H1 (cell line): ENCODE data around the gene TDG. TPM values are rescaled to one million over a fixed set of nuclear protein-coding genes. Genes with fewer than 3 reads are reported as not detected.

Source experiments
- CTCF ChIA-PET: fragments of 300-600 bp; sonication (Branson Sonifier 250); formaldehyde crosslinking; loops from one replicate; lab custom pipeline; 2021; ENCODE audit not compliant: partially characterized antibody; lab: Charles Lee
- POLR2A ChIA-PET: fragments of 300-600 bp; sonication (Branson Sonifier 250); formaldehyde crosslinking; loops from one replicate; lab custom pipeline; 2021; ENCODE audit warnings: inconsistent platforms; ENCODE audit not compliant: partially characterized antibody; lab: Charles Lee
- DNase-seq, 2 experiments: peaks; one replicate each; pipeline versions ENCODE4 v3.0.0 to v3.0.0-alpha.2; 2010 to 2022; ENCODE audit warnings: low spot score in 2 of 2, low read depth in 1 of 2, mixed read lengths in 1 of 2
- FAIRE-seq: peaks from 2 replicates; lab custom pipeline; 2011; peaks lifted over from hg19 to GRCh38; lab: Jason Lieb, UNC
- H2AFZ ChIP-seq: 2 replicates; pipeline ENCODE4 v1.8.1; 2012; ENCODE audit warnings: low read length, inconsistent platforms
- H2AK5ac ChIP-seq: 2 replicates; pipeline ENCODE4 v1.6.1; 2013; ENCODE audit warnings: low read depth, low read length
- H2BK120ac ChIP-seq: replicated peaks from 2 replicates; pipeline ENCODE3; 2013; ENCODE audit warnings: low read depth, low read length, inconsistent platforms
- H2BK12ac ChIP-seq: 2 replicates; pipeline ENCODE4 v1.6.1; 2013; ENCODE audit warnings: low read depth, low read length
- H2BK15ac ChIP-seq: 2 replicates; pipeline ENCODE4 v1.6.1; 2013; ENCODE audit warnings: low read length
- H2BK20ac ChIP-seq: 2 replicates; pipeline ENCODE4 v1.6.1; 2013; ENCODE audit warnings: low read length
- H2BK5ac ChIP-seq: 2 replicates; pipeline ENCODE4 v1.6.1; 2013; ENCODE audit warnings: low read depth, low read length
- H3K14ac ChIP-seq: 2 replicates; pipeline ENCODE4 v1.6.1; 2013; ENCODE audit warnings: inconsistent platforms; ENCODE audit not compliant: insufficient read length
- H3K18ac ChIP-seq: 2 replicates; pipeline ENCODE4 v1.6.1; 2013; ENCODE audit warnings: low read length; ENCODE audit errors: extremely low read depth
- H3K23ac ChIP-seq: 2 replicates; pipeline ENCODE4 v1.6.1; 2013; ENCODE audit warnings: inconsistent platforms; ENCODE audit not compliant: insufficient read length
- H3K23me2 ChIP-seq: 2 replicates; pipeline ENCODE4 v1.6.1; 2013; ENCODE audit warnings: low read depth, low read length
- H3K27ac ChIP-seq: 2 replicates; pipeline ENCODE4 v1.6.1; 2011; ENCODE audit warnings: low read depth, low read length, inconsistent platforms
- H3K27me3 ChIP-seq, 4 experiments: replicated peaks in 1 of 4; 1 replicate in 1 of 4; 2 replicates in 3 of 4; pipeline versions ENCODE4 v1.6.1 to v1.8.1; 2011 to 2013; ENCODE audit warnings: low read length in 3 of 4, mild to moderate bottlenecking in 3 of 4, inconsistent platforms in 2 of 4, mixed read lengths in 2 of 4, moderate library complexity in 1 of 4; ENCODE audit not compliant: control insufficient read depth in 3 of 4, insufficient read depth in 3 of 4; ENCODE audit errors: extremely low read depth in 1 of 4
- H3K36me3 ChIP-seq, 4 experiments: 2 replicates each; pipeline versions ENCODE4 v1.6.1 to v1.8.1; 2011 to 2013; ENCODE audit warnings: mild to moderate bottlenecking in 4 of 4, low read length in 3 of 4, moderate library complexity in 2 of 4, control low read depth in 1 of 4, inconsistent platforms in 1 of 4; ENCODE audit not compliant: insufficient read depth in 4 of 4, control insufficient read depth in 2 of 4
- H3K4ac ChIP-seq: replicated peaks from 2 replicates; pipeline ENCODE3; 2013; ENCODE audit warnings: low read length, low read depth, mixed read lengths, inconsistent platforms; ENCODE audit not compliant: insufficient read length
- H3K4me1 ChIP-seq, 4 experiments: replicated peaks in 1 of 4; 1 replicate in 1 of 4; 2 replicates in 3 of 4; pipeline versions ENCODE4 v1.6.1 to v1.8.1; 2011 to 2013; ENCODE audit warnings: low read length in 3 of 4, inconsistent platforms in 2 of 4, mixed read lengths in 1 of 4; ENCODE audit not compliant: insufficient read depth in 4 of 4, control insufficient read depth in 3 of 4
- H3K4me2 ChIP-seq, 2 experiments: 2 replicates each; pipeline versions ENCODE4 v1.6.1 to v1.8.1; 2011 to 2013; ENCODE audit warnings: low read depth in 2 of 2, low read length in 2 of 2, control low read depth in 1 of 2, inconsistent platforms in 1 of 2, mild to moderate bottlenecking in 1 of 2; ENCODE audit not compliant: insufficient read depth in 1 of 2
- H3K4me3 ChIP-seq, 4 experiments: fragments of 200-600, 300-600 bp in 1 of 4; sonication (generic), shearing (Covaris generic), sonication (Bioruptor Twin) in 1 of 4; 2 replicates each; pipeline versions ENCODE4 v1.5.1 to v1.8.1; 2011 to 2016; ENCODE audit warnings: low read length in 4 of 4, low read depth in 3 of 4, control low read depth in 2 of 4, inconsistent platforms in 2 of 4, mild to moderate bottlenecking in 2 of 4, mixed read lengths in 1 of 4, moderate library complexity in 1 of 4; ENCODE audit not compliant: insufficient read depth in 2 of 4; ENCODE audit errors: extremely low read depth in 1 of 4
- H3K56ac ChIP-seq: replicated peaks from 2 replicates; pipeline ENCODE3; 2013; ENCODE audit warnings: low read depth, mild to moderate bottlenecking, mixed read lengths, low read length, inconsistent platforms; ENCODE audit not compliant: insufficient read length
- H3K79me1 ChIP-seq: 2 replicates; pipeline ENCODE4 v1.6.1; 2013; ENCODE audit warnings: low read depth, low read length, control low read depth
- H3K79me2 ChIP-seq, 2 experiments: 2 replicates each; pipeline versions ENCODE4 v1.6.1 to v1.8.1; 2012 to 2013; ENCODE audit warnings: low read length in 2 of 2, mild to moderate bottlenecking in 2 of 2, inconsistent platforms in 1 of 2; ENCODE audit not compliant: insufficient read depth in 2 of 2, control insufficient read depth in 1 of 2
- H3K9ac ChIP-seq, 4 experiments: replicated peaks in 1 of 4; 1 replicate in 1 of 4; 2 replicates in 3 of 4; pipeline versions ENCODE4 v1.6.1 to v1.8.1; 2011 to 2013; ENCODE audit warnings: low read depth in 3 of 4, low read length in 3 of 4, control low read depth in 2 of 4, mild to moderate bottlenecking in 2 of 4, moderate library complexity in 2 of 4, inconsistent platforms in 1 of 4; ENCODE audit errors: extremely low read depth in 1 of 4
- H3K9me3 ChIP-seq, 2 experiments: 2 replicates each; pipeline versions ENCODE4 v1.6.1 to v1.8.1; 2012 to 2013; ENCODE audit warnings: mild to moderate bottlenecking in 2 of 2, moderate library complexity in 2 of 2, control low read depth in 1 of 2, inconsistent platforms in 1 of 2, low read depth in 1 of 2, low read length in 1 of 2, mixed read lengths in 1 of 2; ENCODE audit not compliant: insufficient read depth in 2 of 2
- H4K20me1 ChIP-seq, 2 experiments: replicated peaks in 1 of 2; 2 replicates each; pipeline versions ENCODE3 to v1.8.1; 2011 to 2013; ENCODE audit warnings: inconsistent platforms in 2 of 2, low read length in 2 of 2, mild to moderate bottlenecking in 1 of 2; ENCODE audit not compliant: insufficient read depth in 2 of 2, control insufficient read depth in 1 of 2
- H4K5ac ChIP-seq: 2 replicates; pipeline ENCODE4 v1.6.1; 2013; ENCODE audit warnings: low read length, low read depth, mixed read lengths, inconsistent platforms; ENCODE audit not compliant: insufficient read length
- H4K8ac ChIP-seq: 2 replicates; pipeline ENCODE4 v1.8.0; 2013; ENCODE audit warnings: mild to moderate bottlenecking, moderate library complexity, low read length, inconsistent platforms; ENCODE audit not compliant: insufficient read depth; ENCODE audit errors: extremely low read depth
- H4K91ac ChIP-seq: replicated peaks from 2 replicates; pipeline ENCODE3; 2013; ENCODE audit warnings: low read length, mixed read lengths, inconsistent platforms; ENCODE audit not compliant: insufficient read length
- CBX5 ChIP-seq: fragments of 300-800, 300-1000 bp; sonication (generic); IDR thresholded peaks from 2 replicates; pipeline ENCODE4 v1.7.1; 2016; ENCODE audit warnings: antibody characterized with exemption, low read length, low read depth
- POLR2A ChIP-seq, 2 experiments: IDR thresholded peaks; 1 replicate in 1 of 2; 2 replicates in 1 of 2; pipeline ENCODE4 v1.6.1; 2011; ENCODE audit warnings: low read depth in 2 of 2, low read length in 2 of 2, mild to moderate bottlenecking in 2 of 2; ENCODE audit errors: control extremely low read depth in 1 of 2
- SAP30 ChIP-seq: fragments of 300-600 bp; sonication (generic); IDR thresholded peaks from 2 replicates; pipeline ENCODE4 v1.7.1; 2012; ENCODE audit warnings: low read length, moderate library complexity, mild to moderate bottlenecking, inconsistent platforms; ENCODE audit not compliant: insufficient read depth, insufficient replicate concordance
- WGBS, 2 experiments: shearing (Covaris generic) in 1 of 2; methylation state at CpG; one replicate each; pipeline versions ENCODE4 v1.1.6 to v1.1.7; 2013 to 2015; ENCODE audit warnings: low lambda C conversion rate in 2 of 2, mixed read lengths in 2 of 2, inconsistent platforms in 1 of 2, low coverage in 1 of 2, missing lambda C conversion rate in 1 of 2; ENCODE audit not compliant: insufficient replicate concordance in 2 of 2, insufficient coverage in 1 of 2, insufficient read length in 1 of 2; ENCODE audit errors: extremely low coverage in 1 of 2, missing lambda C conversion rate in 1 of 2; 5-methylcytosine and 5-hydroxymethylcytosine counted together
- polyA plus RNA-seq, 7 experiments: library from polyadenylated mRNA; depleted of rRNA in 3 of 7; stranded (reverse) in 5 of 7; unstranded in 2 of 7; fragments of >200 nt in 5 of 7; fragments of 200-250 nt in 2 of 7; gene quantifications; 1 replicate in 5 of 7; 2 replicates in 1 of 7; 4 replicates in 1 of 7; pipeline versions ENCODE4 v1.2.1 to v1.2.3, GENCODE V29; 2011 to 2013; ENCODE audit warnings: missing spikeins in 2 of 7, mixed read lengths in 2 of 7
- total RNA-seq: library from RNA; stranded (reverse); fragmentation: NEBNext Ultra II Directional; extraction: Animal tissue kit (Norgen Biotek cat#: 25700); gene quantifications from 2 replicates; pipeline ENCODE4 v1.2.1, GENCODE V29; 2021

Gene TDG
- total and polyA plus RNA-seq, 2 of the 8 experiments (the other 6 are each of a cell fraction or from before 2014, with no cell fraction given), result 22.7 to 47.8 TPM

DNA sequence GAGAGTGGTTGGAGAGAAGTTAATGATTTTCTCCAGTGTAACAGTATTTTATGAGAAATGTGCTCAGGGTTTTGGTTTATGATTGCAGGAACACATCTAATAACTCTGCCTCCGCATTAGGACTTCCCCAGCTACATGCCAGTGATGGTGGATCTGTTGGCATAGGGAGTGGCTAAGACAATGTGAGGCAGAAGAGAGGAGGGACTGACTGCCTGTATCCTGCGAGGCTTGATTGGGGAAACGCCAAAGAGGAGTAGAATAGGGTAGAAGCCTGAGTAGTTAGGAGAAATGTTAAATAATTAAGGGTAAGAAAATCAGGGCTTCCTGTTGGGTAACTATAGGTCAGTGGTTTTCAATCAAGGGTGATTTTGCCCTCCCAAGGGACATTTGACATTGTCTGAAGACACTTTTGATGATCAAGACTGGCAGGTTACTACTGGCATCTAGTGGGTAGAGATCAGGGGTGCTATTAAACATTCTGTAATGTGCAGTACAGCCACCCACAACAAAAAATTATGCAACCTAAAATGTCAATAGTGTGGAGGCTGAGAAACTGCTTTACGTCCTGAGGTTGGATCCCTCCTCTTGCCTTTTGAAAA, 12.8 kb downstream of the TDG start:
- no peak overlapping the region for H3K18ac ChIP-seq
- H3K79me2 ChIP-seq, result peaks cover 6 to 41% of the 10 kb centered on the region in 2 experiments; a peak in 3 of 4 replicates
- no peak overlapping the region for H3K4me3 ChIP-seq
- H3K4me1 ChIP-seq, result no peaks in the 10 kb centered on the region
- peak in 1 of 2 experiments; percentile 16; a peak in 1 of 3 replicates for TF ChIP-seq POLR2A (IDR thresholded peaks at IDR 0.05; ENCODE audit: control extremely low read depth in 1 of 2, low read depth in 2 of 2, low read length in 2 of 2)
- no peak for TF ChIP-seq CBX5
- TF ChIP-seq SAP30, result no peak
- H3K56ac ChIP-seq, result no peak overlapping the region
- no peak overlapping the region for H3K4me2 ChIP-seq
- 86% methylated on average over 4 of the region's 4 CpGs; no CpG with 5 or more reads in 1 of the 2 experiments for WGBS, 2 experiments
- no peak overlapping the region for H4K91ac ChIP-seq
- H3K27ac ChIP-seq, result no peak overlapping the region
- no peaks in the 10 kb centered on the region for H3K27me3 ChIP-seq
- H4K5ac ChIP-seq, result no peak overlapping the region
- ChIA-PET POLR2A (interaction anchor here (1.7 to 2.7 kb wide), 2 partner anchors 12 to 22 kb away, joined by 6 to 19 read pairs; partner anchors contain the start of gene TDG), CTCF (interaction anchor here (0.6 kb wide), 1 partner anchor 17 kb away, joined by 3 read pairs; no protein-coding TSS in a partner anchor)
- H3K9ac ChIP-seq, result no peak overlapping the region
- no peak overlapping the region for H2BK12ac ChIP-seq
- H3K4ac ChIP-seq, result no peak overlapping the region
- H3K14ac ChIP-seq, result no peak overlapping the region
- no peak overlapping the region for H2BK5ac ChIP-seq
- H3K23ac ChIP-seq, result no peak overlapping the region
- H3K9me3 ChIP-seq, result no peaks in the 10 kb centered on the region
- H3K36me3 ChIP-seq, result peaks cover 17 to 59% (median 41%) of the 10 kb centered on the region in 4 experiments
- no peak overlapping the region for H4K8ac ChIP-seq
- peaks cover 0 to 2% of the 10 kb centered on the region in 2 experiments for H4K20me1 ChIP-seq
- H2AK5ac ChIP-seq, result no peak overlapping the region
- peaks cover 4% of the 10 kb centered on the region; the same call in 1 of the 2 replicates for H3K79me1 ChIP-seq
- H2BK120ac ChIP-seq, result no peak overlapping the region
- no peak overlapping the region for H2BK20ac ChIP-seq
- no peak overlapping the region for H2BK15ac ChIP-seq
- no peaks in the 10 kb centered on the region for H3K23me2 ChIP-seq
- no peak overlapping the region for H2AFZ ChIP-seq
- DNase-seq, result no peak
- FAIRE-seq, result no peak
